Peyer's patch (tissue), 4 donors: Measurements from ENCODE around the gene GUCA1C. TPM values are rescaled to one million over a fixed set of nuclear protein-coding genes. Genes with fewer than 3 reads are reported as not detected.

ENCODE experiments used
- DNase-seq, 3 donors: peaks; one replicate each; pipeline ENCODE4 v3.0.0-alpha.2; 2017 to 2019
- H3K27ac ChIP-seq, 4 donors: fragments of 200-600 bp; sonication (generic); one replicate each; pipeline ENCODE4 v1.5.1; 2016 to 2019
- H3K27me3 ChIP-seq, 2 donors: fragments of 200-600 bp; sonication (generic); one replicate each; pipeline ENCODE4 v1.5.1; 2019
- H3K36me3 ChIP-seq, 3 donors: fragments of 200-600 bp; sonication (generic); one replicate each; pipeline ENCODE4 v1.5.1; 2016 to 2019
- H3K4me1 ChIP-seq, 4 donors: fragments of 200-600 bp; sonication (generic); one replicate each; pipeline ENCODE4 v1.5.1; 2016 to 2019
- H3K4me3 ChIP-seq, 4 donors: fragments of 200-600 bp; sonication (generic); 1 replicate in 3 of 4; 2 replicates in 1 of 4; pipeline ENCODE4 v1.5.1; 2016 to 2019; ENCODE audit warnings: mild to moderate bottlenecking in 1 of 4
- H3K9me3 ChIP-seq, 4 donors: fragments of 200-600 bp; sonication (generic); one replicate each; pipeline ENCODE4 v1.5.1; 2016 to 2019; ENCODE audit warnings: mild to moderate bottlenecking in 1 of 4
- CTCF ChIP-seq, 6 experiments: fragments of 450-650 bp in 4 of 6; fragments of 200-600 bp in 2 of 6; sonication (generic) in 1 of 6; IDR thresholded peaks; one replicate each; pipeline ENCODE4 v1.5.1; 2017 to 2019; ENCODE audit warnings: antibody characterized with exemption in 6 of 6, mild to moderate bottlenecking in 3 of 6, moderate library complexity in 1 of 6
- POLR2A ChIP-seq, 2 donors: fragments of 450-650 bp; IDR thresholded peaks; one replicate each; pipeline ENCODE4 v1.5.1; 2017; ENCODE audit warnings: antibody characterized with exemption in 2 of 2, mild to moderate bottlenecking in 2 of 2, moderate library complexity in 2 of 2
- total RNA-seq, 4 donors: library from RNA; depleted of rRNA; stranded (reverse); fragments of >200 nt; gene quantifications; one replicate each; pipeline ENCODE4 v1.1.0, GENCODE V29; 2016

GUCA1C gene
- total RNA-seq, 4 donors from 2014 or later: not detected

- no peak overlapping the region for H3K4me3 ChIP-seq
- H3K27ac ChIP-seq: no peak overlapping the region
- TF ChIP-seq POLR2A (IDR thresholded peaks at IDR 0.05): no peak
- TF ChIP-seq CTCF (IDR thresholded peaks at IDR 0.05): no peak
- H3K9me3 ChIP-seq: no peaks in the 10 kb centered on the region
- DNase-seq: no peak
- no peaks in the 10 kb centered on the region for H3K36me3 ChIP-seq
- H3K27me3 ChIP-seq: no peaks in the 10 kb centered on the region
- no peaks in the 10 kb centered on the region for H3K4me1 ChIP-seq
Measured at GRCh38 chr3:108899530-108899929, 54.1 kb downstream of the GUCA1C start.

GRCh38 chr3:108897883-108898282 is 55.8 kb downstream of the GUCA1C start:
- Histone ChIP-seq H3K9me3 (no peaks in the 10 kb centered on the region), H3K27me3 (no peaks in the 10 kb centered on the region), H3K4me1 (no peaks in the 10 kb centered on the region), H3K27ac (no peak overlapping the region), H3K36me3 (no peaks in the 10 kb centered on the region), H3K4me3 (no peak overlapping the region)
- TF ChIP-seq POLR2A (IDR thresholded peaks at IDR 0.05) (no peak), CTCF (IDR thresholded peaks at IDR 0.05) (no peak)
- DNase-seq: no peak

- H3K27me3 ChIP-seq: no peaks in the 10 kb centered on the region
- H3K27ac ChIP-seq: no peak overlapping the region
- TF ChIP-seq POLR2A (IDR thresholded peaks at IDR 0.05): no peak
- no peak for TF ChIP-seq CTCF (IDR thresholded peaks at IDR 0.05)
- no peak for DNase-seq
- H3K9me3 ChIP-seq: no peaks in the 10 kb centered on the region
- H3K4me3 ChIP-seq: no peak overlapping the region
- no peaks in the 10 kb centered on the region for H3K4me1 ChIP-seq
- no peaks in the 10 kb centered on the region for H3K36me3 ChIP-seq
Measured at GRCh38 chr3:108894981-108895380, 58.7 kb downstream of the GUCA1C start.

- Histone ChIP-seq H3K4me3 (no peak overlapping the region), H3K27me3 (no peaks in the 10 kb centered on the region), H3K36me3 (no peaks in the 10 kb centered on the region)
Measured at GRCh38 chr3:108891833-108892232, 61.8 kb downstream of the GUCA1C start.

GRCh38 chr3:108887777-108888176 is 65.9 kb downstream of the GUCA1C start:
- Histone ChIP-seq H3K36me3 (no peaks in the 10 kb centered on the region), H3K27ac (no peak overlapping the region), H3K9me3 (no peaks in the 10 kb centered on the region), H3K4me1 (no peaks in the 10 kb centered on the region), H3K27me3 (no peaks in the 10 kb centered on the region), H3K4me3 (no peak overlapping the region)
- TF ChIP-seq POLR2A (IDR thresholded peaks at IDR 0.05) (no peak), CTCF (IDR thresholded peaks at IDR 0.05) (no peak)
- no peak for DNase-seq

More at GRCh38 chr3:108891833-108892232, 61.8 kb downstream of the GUCA1C start:
- DNase-seq: no peak
- H3K9me3 ChIP-seq: no peaks in the 10 kb centered on the region
- H3K4me1 ChIP-seq: no peaks in the 10 kb centered on the region
- TF ChIP-seq POLR2A (IDR thresholded peaks at IDR 0.05) (no peak), CTCF (IDR thresholded peaks at IDR 0.05) (no peak)
- H3K27ac ChIP-seq: no peak overlapping the region

- TF ChIP-seq CTCF (IDR thresholded peaks at IDR 0.05): no peak
- TF ChIP-seq POLR2A (IDR thresholded peaks at IDR 0.05): no peak
- H3K4me3 ChIP-seq: no peak overlapping the region
- no peak overlapping the region for H3K27ac ChIP-seq
- H3K36me3 ChIP-seq: no peaks in the 10 kb centered on the region
- no peaks in the 10 kb centered on the region for H3K4me1 ChIP-seq
- no peak for DNase-seq
- H3K27me3 ChIP-seq: no peaks in the 10 kb centered on the region
- H3K9me3 ChIP-seq: no peaks in the 10 kb centered on the region
Measured at GRCh38 chr3:108887121-108887520, 66.6 kb downstream of the GUCA1C start.
